GM10248 (cell line): ENCODE data around the gene CHST13.

Source experiments
- CTCF ChIA-PET: fragments of 300-600 bp; sonication (Branson Sonifier 250); formaldehyde crosslinking; extraction: SDS; loops from one replicate; lab custom pipeline; 2021; ENCODE audit warnings: antibody characterized with exemption; lab: Yijun Ruan, JAX
- POLR2A ChIA-PET: fragments of 350-650 bp; sonication (Branson Sonifier 250); formaldehyde crosslinking; extraction: SDS; loops from one replicate; lab custom pipeline; 2020; ENCODE audit warnings: antibody characterized with exemption; lab: Yijun Ruan, JAX
- DNase-seq: peaks from one replicate; pipeline ENCODE4 v3.0.0; 2012; ENCODE audit errors: extremely low spot score
- TF ChIP-seq, protein P1 (sequence below): IDR thresholded peaks from 2 replicates; pipeline ENCODE4 v1.5.1; 2012; ENCODE audit warnings: mild to moderate bottlenecking, low read depth; ENCODE audit errors: extremely low read depth, missing control alignments, control extremely low read depth

Gene CHST13

DNA sequence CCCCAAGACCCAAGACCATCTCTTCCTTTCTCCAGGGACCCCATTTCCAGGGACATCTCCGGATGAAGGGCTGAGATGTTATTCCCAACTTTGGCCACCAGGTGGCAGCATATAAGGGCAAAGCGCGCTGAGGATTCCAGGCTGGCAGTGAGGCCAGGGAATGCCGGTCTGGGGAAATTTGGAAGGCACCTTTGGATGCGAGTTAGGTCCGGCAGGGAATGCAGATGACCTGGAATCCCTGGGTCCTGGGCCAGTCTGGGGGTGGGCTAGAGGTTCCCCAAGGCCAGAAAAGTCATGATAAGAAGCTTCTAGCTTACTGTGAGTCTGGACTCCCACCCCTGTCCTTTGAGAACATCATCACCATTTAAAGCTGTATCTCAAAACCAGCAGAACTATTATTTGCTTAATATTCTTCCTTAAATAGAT lies 1.6 kb upstream of the CHST13 start:
- CTCF ChIA-PET = interaction anchor here (0.6 to 3.1 kb wide), 19 partner anchors 9 to 1024 kb away, joined by 3 to 42 read pairs (median 4); partner anchors contain the start of gene C3orf22
- POLR2A ChIA-PET = no interaction called here
- DNase-seq = peak; percentile 75
- TF ChIP-seq, protein P1, sequence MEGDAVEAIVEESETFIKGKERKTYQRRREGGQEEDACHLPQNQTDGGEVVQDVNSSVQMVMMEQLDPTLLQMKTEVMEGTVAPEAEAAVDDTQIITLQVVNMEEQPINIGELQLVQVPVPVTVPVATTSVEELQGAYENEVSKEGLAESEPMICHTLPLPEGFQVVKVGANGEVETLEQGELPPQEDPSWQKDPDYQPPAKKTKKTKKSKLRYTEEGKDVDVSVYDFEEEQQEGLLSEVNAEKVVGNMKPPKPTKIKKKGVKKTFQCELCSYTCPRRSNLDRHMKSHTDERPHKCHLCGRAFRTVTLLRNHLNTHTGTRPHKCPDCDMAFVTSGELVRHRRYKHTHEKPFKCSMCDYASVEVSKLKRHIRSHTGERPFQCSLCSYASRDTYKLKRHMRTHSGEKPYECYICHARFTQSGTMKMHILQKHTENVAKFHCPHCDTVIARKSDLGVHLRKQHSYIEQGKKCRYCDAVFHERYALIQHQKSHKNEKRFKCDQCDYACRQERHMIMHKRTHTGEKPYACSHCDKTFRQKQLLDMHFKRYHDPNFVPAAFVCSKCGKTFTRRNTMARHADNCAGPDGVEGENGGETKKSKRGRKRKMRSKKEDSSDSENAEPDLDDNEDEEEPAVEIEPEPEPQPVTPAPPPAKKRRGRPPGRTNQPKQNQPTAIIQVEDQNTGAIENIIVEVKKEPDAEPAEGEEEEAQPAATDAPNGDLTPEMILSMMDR = peak; percentile 90

DNA sequence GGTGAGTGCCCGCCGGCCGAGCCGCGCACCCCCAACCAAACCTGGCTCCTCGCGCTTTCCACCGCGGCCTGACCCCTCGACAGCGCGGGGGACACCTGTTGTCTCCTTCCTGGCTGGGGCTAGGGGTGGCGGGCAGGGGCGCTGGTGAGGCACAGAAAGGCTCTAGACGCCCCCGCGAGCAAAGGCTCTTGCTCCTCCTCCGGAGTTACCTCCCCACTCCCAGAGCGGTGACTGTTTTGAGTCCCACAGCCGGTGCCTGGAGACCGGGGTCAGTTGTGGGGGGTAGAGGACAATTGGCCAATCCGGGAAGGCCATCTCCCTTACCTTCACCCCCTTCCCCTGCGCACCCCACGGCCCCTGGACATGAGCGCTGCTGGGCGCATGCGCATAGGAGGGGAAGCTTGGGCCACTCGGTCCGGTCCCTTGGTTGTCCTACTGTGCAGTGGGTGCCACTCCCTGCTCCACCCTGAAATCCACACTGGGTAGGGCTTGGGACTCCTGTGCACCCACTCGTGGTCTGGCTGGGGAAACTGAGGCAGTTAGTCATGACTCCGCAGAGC lies 554 bp downstream of the CHST13 start:
- CTCF ChIA-PET = no interaction called here
- no peak for DNase-seq
- TF ChIP-seq, protein P1 = no peak
- POLR2A ChIA-PET = no interaction called here

DNA sequence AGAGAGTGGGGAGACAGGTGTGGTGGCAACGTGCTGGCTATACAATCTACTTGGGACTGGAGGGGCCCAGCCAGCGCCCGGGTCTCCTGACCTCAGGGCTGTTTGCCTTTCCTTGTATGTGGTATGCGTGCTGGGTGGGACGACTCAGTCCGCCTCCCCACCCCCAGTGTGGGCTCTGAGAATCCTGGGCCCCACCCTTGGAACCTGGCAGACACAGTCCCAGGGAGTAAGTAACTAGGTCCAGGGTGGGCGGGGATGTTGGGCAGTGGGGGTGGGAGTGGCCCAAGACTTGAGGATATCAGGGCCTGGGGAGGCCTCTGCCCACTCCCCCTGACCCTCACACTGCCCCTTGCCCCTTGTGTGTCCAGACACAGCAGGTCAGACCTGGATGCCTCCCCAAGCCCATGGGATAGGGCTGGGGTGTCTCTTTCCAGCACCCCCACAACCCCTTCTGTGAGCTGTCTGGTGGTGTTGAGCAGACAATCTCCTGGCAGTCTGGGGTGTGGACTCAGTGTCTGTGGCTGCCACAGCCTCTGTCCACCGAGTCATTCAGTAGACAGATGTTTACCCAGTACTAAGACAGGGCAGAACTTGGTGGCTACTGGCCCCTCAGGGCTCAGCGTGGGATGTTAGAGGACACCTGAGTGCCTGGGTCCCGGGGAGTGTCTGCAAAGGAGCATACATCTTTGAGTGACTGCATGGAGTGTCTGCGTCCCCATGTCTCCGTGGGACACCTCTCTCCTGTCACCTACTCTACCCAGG lies 1.3 kb downstream of the CHST13 start:
- CTCF ChIA-PET = no interaction called here
- POLR2A ChIA-PET = no interaction called here
- TF ChIP-seq, protein P1 = no peak
- no peak for DNase-seq

DNA sequence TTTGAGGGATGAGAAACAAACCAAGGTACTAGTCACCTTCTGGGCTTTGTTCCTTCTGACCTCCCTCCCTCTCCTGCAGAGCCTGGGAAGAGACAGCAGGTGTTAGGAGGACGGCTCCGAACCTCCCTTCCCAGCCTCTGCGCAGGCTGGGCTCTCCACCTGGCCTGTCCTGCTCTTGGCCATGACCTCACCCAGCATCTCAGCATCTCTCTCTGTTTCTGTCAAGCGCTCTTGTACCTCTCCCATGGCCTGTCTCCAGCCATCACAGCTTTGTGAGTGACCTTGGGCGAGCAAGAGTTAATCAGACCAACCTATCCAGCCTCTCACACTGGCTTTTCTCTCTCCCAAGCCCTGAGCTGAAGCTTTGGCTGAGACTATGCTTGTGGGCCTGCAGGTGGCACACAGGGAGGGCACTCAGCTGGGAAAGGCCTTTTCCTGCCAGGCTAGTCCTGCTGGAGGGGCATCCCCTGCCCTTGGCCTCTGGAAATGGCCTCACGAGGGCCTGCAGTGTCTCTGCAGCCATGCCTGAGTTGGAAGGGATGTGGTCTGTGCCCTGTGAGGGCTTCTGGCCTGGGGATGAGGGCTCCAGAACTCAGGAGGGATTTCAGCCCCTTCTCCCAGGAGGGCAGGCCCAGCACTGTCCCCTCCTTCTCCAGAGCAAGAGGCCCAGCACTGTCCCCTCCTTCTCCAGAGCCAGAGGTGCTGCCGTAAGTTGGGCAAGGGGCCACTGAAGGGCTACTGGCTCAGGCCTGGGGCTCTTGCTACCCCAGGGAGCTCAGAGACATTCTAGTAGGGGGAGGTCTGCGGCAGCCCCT lies 2.1 kb downstream of the CHST13 start:
- DNase-seq = no peak
- POLR2A ChIA-PET = no interaction called here
- TF ChIP-seq, protein P1 = no peak
- CTCF ChIA-PET = interaction anchor here (1.3 kb wide), 1 partner anchor 1022 kb away, joined by 7 read pairs; no protein-coding TSS in a partner anchor

- TF ChIP-seq, protein P1 = no peak
- POLR2A ChIA-PET = no interaction called here
- no peak for DNase-seq
- CTCF ChIA-PET = interaction anchor here (1.1 to 1.6 kb wide), 3 partner anchors 12 to 1021 kb away, joined by 4 to 7 read pairs (median 5); no protein-coding TSS in a partner anchor
Observed at GRCh38 chr3:126526668-126527005, 2.7 kb downstream of the CHST13 start.

DNA sequence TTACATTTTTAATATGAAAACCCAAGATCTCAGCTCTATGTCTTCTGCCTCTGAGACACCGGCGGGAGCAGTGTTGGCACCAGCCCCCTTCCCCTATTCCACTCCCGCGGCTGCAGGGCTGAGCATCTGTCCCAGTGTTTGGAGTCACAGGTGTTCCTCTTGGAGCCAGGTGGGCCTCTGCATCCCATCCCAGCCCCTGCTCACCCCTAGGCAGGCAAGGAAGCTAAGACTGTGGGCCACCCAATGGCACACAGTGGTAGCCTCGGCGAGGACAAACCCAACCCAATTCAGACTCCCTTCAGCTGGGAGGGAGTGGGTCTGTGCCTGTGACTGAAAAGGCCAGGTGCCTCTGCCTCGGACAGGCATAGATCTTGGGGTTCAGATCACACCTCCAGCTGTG lies 3.1 kb downstream of the CHST13 start:
- CTCF ChIA-PET = interaction anchor here (1.1 to 1.6 kb wide), 3 partner anchors 11 to 1021 kb away, joined by 4 to 7 read pairs (median 5); no protein-coding TSS in a partner anchor
- POLR2A ChIA-PET = no interaction called here
- TF ChIP-seq, protein P1 = no peak
- no peak for DNase-seq
